Liver (tissue), 3 donors: ENCODE data around the gene CCSER2.

ENCODE experiments used
- ATF3 ChIP-seq: IDR thresholded peaks from 2 replicates; pipeline ENCODE4 v1.6.1; 2016; ENCODE audit warnings: antibody characterized with exemption
- CTCF ChIP-seq: fragments of 150-350 bp; IDR thresholded peaks from 2 replicates; pipeline ENCODE4 v1.5.1; 2017; ENCODE audit warnings: improper control_type of control experiment, low read depth, low read length; ENCODE audit not compliant: missing input control
- FOXA1 ChIP-seq: IDR thresholded peaks from 2 replicates; pipeline ENCODE4 v1.6.1; 2016; ENCODE audit warnings: antibody characterized with exemption
- GABPA ChIP-seq, 2 donors: IDR thresholded peaks in 1 of 2; conservative IDR thresholded peaks in 1 of 2; 2 replicates each; pipeline ENCODE4 v1.6.1; 2016; ENCODE audit warnings: antibody characterized with exemption in 2 of 2, mild to moderate bottlenecking in 1 of 2, moderate library complexity in 1 of 2
- HNF4A ChIP-seq, 2 donors: conservative IDR thresholded peaks; 2 replicates each; pipeline ENCODE4 v1.6.1; 2016; ENCODE audit warnings: antibody characterized with exemption in 2 of 2, mild to moderate bottlenecking in 2 of 2
- MAX ChIP-seq: IDR thresholded peaks from 2 replicates; pipeline ENCODE4 v1.6.1; 2016; ENCODE audit warnings: antibody characterized with exemption
- NR2F2 ChIP-seq: IDR thresholded peaks from 2 replicates; pipeline ENCODE4 v1.6.1; 2016; ENCODE audit warnings: antibody characterized with exemption
- RAD21 ChIP-seq, 2 donors: IDR thresholded peaks; 2 replicates each; pipeline ENCODE4 v1.6.1; 2016; ENCODE audit warnings: antibody characterized with exemption in 2 of 2, mild to moderate bottlenecking in 2 of 2
- REST ChIP-seq: IDR thresholded peaks from 2 replicates; pipeline ENCODE4 v1.6.1; 2016; ENCODE audit warnings: antibody characterized with exemption, mild to moderate bottlenecking
- SP1 ChIP-seq: IDR thresholded peaks from 2 replicates; pipeline ENCODE4 v1.6.1; 2018; ENCODE audit warnings: antibody characterized with exemption, mild to moderate bottlenecking
- YY1 ChIP-seq: IDR thresholded peaks from 2 replicates; pipeline ENCODE4 v1.6.1; 2016; ENCODE audit warnings: antibody characterized with exemption, mild to moderate bottlenecking
- donor health status: healthy.
- donor health status: healthy.

GRCh38 chr10:84493951-84494848 lies 165.8 kb downstream of the CCSER2 start:
- TF ChIP-seq CTCF (no peak), NR2F2 (no peak), YY1 (no peak), GABPA (IDR thresholded peaks at IDR 0.05 in 1 of 2, conservative IDR thresholded peaks at IDR 0.05 in 1 of 2) (no peak), MAX (no peak), REST (no peak), RAD21 (IDR thresholded peaks at IDR 0.05) (no peak), FOXA1 (no peak), ATF3 (no peak), HNF4A (conservative IDR thresholded peaks at IDR 0.05) (no peak), SP1 (no peak)
